Stimulated activated naive CD4-positive, alpha-beta T cell (primary cell): Measurements from ENCODE around the gene TOP3A.
"Not testable (repeated sequence)": the region's sequence is repeated elsewhere in the genome, so short reads cannot be mapped to it uniquely, and the experiment has no call there.

Experiments
- DNase-seq, 6 experiments: peaks; one replicate each; lab custom pipeline; 2025; lab: John Stamatoyannopoulos, UW

TOP3A gene

DNA sequence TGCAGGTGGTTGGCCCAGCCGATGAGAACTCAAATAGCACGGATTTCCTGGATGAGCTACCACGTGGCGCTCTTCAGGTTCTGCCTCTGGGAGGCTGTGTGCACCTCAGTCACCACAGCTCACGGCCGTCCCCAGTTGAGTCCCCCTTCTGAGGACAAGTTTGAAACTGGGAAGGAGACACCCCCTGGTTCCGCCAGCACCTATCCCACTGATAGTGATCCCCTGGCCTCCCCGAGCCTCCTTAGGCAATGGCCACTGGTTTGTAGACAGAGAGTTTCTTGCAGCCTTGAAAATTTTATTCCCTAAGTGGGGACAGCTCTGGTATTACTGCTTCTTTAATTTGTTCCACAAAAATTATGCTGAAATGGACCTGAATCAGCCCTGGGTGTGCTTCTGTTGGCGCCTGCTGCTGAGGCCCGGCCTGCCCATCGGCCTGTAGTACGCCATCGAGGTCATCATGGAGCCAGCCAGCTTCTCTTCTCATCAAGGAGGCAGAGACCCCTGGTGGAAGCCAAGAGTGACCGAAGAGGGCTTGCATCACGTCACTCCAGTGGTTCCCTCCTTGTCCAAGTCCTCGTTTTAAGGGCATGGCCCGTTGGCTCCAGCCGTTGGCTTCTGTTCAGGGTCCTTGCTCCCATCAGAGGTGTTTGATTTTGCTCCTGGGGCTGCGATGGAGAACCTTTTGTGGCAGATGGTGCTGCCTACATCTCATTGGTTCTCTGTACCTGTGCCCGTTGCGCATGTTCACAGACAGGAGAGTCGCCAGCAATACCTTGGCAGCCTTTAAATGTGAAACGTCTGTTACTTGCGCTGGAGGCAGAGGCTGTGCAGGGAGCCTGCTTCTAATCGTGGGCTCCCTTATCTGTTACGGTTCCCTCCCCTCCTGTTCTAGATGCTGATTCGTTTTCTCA lies 9.6 kb upstream of the TOP3A start:
- DNase-seq = no peak

- no peak for DNase-seq
These were observed 8.8 kb upstream of the TOP3A start for GRCh38 chr17:18323507-18324139.

DNA sequence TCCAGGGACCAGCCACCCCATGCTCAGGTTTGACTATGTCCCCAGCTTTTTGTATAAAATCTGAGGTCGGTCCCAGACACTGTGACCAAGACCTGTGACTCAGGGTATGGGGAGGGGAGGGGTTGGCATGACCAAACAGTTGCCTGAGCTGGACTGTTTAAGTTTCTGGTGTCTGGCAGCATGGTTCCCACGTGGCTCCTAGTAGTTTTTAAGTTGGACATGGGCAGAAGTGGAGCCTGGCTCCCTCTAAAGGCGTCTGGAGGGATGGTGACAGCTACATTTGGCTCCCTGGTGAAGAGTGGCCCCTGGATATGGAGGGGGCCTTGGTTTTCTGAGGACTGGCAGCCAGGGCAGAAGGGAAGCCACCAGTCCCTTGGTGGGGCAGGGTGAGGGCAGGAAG lies 8.2 kb upstream of the TOP3A start:
- DNase-seq = no peak

DNA sequence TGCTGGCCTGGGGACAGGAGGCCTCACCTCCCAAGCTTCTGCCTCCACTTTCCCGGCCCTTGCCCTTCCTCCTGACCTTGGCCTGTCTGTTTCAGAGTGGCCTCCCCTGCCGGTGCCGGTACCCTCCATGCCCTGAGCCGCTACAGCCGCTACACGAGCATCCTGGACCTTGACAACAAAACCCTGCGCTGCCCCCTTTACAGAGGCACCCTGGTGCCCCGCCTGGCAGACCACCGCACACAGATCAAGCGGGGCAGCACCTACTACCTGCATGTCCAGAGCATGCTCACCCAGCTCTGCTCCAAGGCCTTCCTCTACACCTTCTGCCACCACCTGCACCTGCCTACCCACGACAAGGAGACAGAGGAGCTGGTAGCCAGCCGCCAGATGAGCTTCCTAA lies 7.7 kb upstream of the TOP3A start:
- DNase-seq = no peak

DNA sequence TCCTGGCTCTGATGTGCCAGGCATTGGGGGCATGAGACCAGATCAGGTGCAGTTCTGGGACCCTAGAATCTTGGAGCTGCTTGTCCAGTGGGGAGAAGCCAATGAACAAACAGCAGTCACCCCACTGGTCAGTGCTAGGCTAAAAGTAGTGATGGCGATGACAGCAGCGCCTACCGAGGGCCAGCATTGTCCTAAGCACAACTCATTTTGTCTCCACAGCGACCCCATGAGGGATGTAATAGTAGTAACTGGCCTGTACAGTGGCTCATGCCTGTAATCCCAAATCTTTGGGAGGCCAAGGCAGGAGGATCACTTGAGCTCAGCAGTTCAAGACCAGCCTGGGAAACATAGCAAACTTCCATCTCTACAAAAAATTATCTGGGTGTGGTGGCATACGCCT lies 6.5 kb upstream of the TOP3A start:
- no peak for DNase-seq

DNA sequence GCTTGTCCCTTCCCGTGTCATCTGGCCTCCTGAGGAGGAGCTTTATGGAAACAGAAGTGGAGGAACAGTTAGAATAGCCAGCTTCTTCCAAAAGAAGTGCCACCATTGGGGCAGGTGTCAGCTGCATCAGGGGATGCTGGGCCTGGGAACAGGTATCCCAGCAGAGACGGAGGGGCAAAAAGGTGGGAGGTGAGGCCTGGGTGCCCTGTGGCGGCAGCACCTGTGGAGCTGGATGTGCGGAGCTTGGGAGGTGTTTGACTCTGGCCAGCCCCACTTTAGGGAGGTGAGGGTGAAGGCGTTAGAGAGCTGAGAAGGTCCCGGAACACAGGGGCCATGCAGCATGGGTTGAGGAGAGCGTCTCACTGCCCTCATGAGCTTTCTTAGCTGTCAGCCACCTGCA lies 5.5 kb upstream of the TOP3A start:
- DNase-seq = no peak

DNA sequence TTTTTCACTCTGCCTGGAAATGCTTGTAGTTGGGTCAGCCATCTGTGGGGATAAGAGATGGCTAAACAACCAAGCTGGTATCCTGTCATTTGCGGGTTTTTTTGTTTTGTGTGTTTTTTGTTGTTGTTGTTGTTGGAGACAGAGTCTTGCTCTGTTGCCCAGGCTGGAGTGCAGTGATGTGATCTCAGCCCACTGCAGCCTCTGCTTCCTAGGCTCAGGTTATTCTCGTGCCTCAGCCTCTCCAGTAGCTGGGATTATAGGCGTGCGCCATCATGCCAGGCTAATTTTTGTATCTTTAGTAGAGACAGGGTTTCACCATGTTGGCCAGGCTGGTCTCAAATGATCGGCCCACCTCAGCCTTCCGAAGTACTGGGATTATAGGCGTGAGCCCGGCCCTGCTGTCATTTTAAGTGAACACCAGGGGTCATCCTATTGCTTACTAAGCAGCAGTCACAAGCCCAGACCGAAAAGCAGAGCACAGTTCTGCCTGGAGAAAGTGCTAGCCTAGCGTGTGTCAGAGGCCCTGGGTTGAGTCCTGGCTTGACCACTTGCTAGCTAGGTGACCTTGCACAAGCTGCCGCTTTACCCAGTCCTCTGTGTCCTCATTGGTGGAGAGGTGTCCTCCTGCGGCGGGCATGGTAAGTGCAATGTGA lies 4.9 kb upstream of the TOP3A start:
- peak in 1 of 6 experiments; percentile 11 for DNase-seq

- no peak for DNase-seq
These were observed 4.1 kb upstream of the TOP3A start for GRCh38 chr17:18318771-18319450.

DNA sequence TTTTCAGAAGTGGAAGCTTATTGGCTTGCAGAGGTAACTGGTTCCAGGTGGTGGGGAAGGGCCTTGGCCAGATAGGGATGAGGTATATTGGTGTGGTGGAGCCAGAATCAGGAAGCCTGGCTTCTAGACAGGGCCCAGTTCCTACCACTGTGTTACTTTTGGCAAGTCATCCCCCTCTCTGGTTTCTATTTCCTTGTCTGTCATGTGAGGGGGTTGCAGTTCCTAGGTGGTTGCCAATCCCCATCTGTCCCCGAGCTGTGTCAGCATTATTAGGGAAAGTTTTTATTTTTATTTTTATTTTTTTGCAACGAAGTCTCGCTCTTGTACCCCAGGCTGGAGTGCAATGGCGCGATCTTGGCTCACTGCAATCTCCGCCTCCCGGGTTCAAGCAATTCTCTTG lies 3.3 kb upstream of the TOP3A start:
- no peak for DNase-seq

DNA sequence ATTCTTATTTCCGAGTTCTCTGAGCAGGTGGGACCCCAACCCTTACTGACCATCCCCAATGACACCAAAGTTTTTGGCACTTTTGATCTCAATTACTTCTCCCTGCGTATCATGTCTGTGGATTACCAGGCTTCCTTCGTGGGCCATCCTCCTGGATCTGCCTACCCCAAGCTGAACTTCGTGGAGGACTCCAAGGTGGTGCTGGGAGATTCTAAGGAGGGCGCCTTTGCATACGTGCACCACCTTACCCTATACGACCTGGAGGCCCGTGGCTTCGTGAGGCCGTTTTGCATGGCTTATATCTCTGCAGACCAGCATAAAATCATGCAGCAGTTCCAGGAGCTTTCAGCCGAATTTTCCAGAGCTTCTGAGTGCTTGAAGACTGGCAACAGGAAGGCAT lies 1.2 kb upstream of the TOP3A start:
- no peak for DNase-seq

- peak in 3 of 6 experiments; percentile 31 to 71 (median 57) for DNase-seq
These were observed 748 bp upstream of the TOP3A start for GRCh38 chr17:18315562-18315922.

DNA sequence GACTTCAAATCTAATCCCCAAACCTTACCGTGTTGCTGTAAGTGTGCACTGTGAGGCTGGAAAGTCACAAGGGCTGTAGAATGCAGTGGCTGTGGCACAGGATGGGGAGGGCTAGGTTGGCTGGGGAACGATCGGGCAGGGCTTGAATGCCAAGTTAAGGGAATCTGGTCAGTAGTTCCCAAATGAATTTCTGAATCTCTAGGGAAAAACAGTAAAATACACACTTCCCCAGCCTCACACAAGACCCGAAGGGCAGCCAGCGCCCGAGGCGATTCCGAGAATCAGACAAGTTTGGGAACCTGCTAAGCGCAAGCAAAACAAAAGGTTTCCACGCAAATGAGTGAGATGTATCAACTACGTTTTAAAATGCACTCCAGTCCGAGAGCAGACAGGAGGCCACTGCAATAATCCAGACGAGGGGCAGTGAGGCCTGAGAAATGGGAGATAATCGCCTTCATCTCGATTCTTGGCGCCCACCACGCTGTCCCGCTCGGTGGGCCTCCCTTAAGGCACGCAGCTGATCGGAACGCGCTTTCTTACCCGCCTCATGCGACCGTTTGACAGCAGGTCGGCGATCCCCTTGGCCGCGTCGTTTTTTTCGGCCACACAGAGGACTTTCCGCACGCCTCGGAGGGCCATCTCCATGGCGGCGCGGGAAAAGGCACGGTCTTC lies 599 bp downstream of the TOP3A start:
- DNase-seq = peak in 1 of 6 experiments; percentile 57

DNA sequence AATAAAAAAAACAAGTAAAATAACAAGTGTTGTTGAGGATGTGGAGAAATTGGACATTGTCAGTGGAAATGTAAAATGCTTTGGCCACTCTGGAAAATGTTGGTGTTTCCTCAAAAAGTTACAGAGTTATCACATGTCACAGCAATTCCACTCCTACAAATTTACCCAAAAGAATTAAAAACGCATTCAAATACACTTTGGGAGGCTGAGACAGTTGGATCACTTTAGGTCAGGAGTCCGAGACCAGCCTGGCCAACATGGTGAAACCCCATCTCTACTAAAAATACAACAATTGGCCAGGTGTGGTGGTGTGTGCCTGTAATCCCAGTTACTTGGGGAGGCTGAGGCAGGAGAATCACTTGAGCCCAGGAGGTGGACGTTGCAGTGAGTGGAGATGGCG lies 5.6 kb downstream of the TOP3A start:
- no peak for DNase-seq

GRCh38 chr17:18303206-18303605 lies 11.6 kb downstream of the TOP3A start:
- not testable (repeated sequence) for DNase-seq

DNA sequence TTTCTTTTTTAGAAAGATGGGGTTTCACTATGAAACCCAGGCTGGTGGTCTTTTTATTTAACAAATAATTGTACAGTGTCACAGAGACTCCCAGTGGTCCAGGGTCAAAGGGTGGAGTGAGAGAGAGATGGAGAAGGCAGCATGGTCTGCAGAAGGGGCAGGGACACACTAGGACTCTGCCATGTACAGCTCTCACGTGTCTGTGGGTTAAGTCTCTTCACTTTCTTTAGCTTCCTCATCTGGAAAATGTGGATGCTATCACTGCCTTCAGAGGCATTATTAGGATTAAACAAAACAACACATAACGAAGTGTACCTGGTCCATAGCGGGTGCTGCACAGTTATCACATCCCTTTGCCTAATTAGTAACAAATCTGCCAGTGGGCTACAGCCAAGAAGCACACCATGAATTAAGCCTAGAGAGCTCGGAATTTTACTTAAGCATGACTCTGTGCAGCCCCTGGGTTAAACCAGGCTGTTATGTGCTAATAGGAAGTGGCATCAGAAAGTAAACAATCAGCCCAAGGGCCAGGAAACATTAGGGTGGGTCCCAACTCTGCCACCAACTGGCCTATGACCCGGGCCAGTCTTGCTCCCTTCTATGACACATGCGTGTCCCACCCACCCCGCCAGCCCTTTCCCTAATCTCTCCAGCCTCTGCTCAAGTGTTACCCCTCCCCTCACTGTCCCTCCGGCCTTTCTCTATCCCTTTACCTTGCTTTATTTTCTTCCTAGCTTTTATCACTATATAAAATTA lies 13.9 kb downstream of the TOP3A start:
- no peak for DNase-seq

DNA sequence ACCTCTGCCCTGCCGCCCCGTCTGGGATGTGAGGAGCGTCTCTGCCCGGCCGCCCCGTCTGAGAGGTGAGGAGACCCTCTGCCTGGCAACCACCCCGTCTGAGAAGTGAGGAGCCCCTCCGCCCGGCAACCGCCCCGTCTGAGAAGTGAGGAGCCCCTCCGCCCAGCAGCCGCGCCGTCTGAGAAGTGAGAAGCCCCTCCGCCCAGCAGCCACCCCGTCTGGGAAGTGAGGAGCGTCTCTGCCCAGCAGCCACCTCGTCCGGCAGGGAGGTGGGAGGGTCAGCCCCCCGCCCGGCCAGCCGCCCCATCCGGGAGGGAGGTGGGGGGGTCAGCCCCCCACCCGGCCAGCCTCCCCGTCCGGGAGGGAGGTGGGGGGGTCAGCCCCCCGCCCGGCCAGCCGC lies 16.7 kb downstream of the TOP3A start:
- not testable (repeated sequence) for DNase-seq

DNA sequence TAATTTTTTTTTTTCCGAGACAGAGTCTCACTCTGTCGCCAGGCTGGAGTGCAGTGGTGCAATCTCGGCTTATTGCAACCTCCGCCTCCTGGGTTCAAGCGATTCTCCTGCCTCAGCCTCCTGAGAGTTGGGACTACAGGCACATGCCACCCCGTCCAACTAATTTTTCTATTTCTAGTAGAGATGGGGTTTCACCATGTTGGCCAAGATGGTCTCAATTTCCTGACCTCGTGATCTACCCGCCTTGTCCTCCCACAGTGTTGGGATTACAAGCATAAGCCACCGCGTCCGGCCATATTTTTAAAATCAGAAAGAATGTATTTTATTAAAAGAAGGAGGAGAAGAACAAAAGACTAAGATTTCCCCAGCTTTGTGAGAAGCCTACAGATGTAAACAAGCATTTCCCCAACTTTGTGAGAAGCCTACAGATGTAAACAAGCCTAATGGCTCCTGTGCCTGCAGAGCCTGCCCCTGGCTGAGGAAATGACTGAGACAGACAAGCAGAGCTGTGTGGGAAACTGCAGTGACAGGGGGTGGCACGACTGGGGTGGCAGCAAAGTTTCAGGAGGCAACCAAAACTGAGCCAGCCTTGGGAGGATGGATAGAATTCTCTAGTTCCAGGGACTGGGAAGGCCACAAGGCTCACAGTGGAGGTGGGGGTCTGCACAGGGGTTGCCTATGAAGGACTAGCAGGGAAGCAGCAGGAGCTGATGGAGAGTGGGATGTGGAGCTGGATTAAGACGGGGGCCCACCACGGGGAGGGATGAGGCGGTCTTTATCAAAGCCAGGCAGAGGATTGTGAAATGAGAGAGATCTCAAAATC lies 22.9 kb downstream of the TOP3A start:
- no peak for DNase-seq

GRCh38 chr17:18285296-18285695 lies 29.5 kb downstream of the TOP3A start:
- no peak for DNase-seq

- no peak for DNase-seq
These were observed 33.0 kb downstream of the TOP3A start for GRCh38 chr17:18281788-18282187.

DNA sequence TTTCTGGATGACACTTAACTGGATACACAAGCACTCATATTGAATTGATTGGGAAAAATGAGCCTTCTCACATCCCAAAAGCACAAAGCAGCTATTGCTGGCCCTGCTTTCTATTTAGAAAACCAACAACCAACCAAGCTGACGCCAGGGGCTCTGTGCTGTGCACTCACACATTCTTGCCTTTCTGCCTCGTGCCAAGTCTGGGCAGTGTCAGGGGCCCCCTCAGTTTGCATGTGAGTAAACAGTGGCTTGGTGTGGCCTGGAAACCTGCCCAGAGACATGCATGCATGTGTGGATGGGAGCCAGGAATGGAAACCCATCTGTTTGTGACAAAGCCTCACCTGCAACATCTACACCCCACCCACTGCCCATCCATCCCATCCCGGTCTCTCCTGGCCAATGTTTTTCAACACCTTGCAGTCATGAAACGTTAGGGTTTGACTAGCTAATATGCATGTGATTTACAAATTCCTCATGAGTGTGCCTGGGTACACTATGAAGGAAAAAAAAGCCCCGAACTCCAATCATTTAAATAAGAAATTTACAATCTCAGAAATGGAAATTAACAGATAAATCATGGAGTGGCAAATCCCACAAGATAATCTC lies 33.9 kb downstream of the TOP3A start:
- DNase-seq = no peak
